AG09309 (cell line): ENCODE data around the gene TBR1.

ENCODE experiments used
- DNase-seq: peaks from one replicate; pipeline ENCODE4 v3.0.0-alpha.2; 2010; ENCODE audit warnings: low read depth
- H3K4me3 ChIP-seq: 2 replicates; pipeline ENCODE4 v1.5.1; 2011; ENCODE audit warnings: mild to moderate bottlenecking, low read depth, low read length, moderate library complexity; ENCODE audit not compliant: control insufficient read depth
- CTCF ChIP-seq: IDR thresholded peaks from 2 replicates; pipeline ENCODE4 v1.5.1; 2011; ENCODE audit warnings: mild to moderate bottlenecking, low read depth, low read length, inconsistent platforms; ENCODE audit not compliant: insufficient read depth, control insufficient read depth; ENCODE audit errors: missing control alignments

The TBR1 gene

DNA sequence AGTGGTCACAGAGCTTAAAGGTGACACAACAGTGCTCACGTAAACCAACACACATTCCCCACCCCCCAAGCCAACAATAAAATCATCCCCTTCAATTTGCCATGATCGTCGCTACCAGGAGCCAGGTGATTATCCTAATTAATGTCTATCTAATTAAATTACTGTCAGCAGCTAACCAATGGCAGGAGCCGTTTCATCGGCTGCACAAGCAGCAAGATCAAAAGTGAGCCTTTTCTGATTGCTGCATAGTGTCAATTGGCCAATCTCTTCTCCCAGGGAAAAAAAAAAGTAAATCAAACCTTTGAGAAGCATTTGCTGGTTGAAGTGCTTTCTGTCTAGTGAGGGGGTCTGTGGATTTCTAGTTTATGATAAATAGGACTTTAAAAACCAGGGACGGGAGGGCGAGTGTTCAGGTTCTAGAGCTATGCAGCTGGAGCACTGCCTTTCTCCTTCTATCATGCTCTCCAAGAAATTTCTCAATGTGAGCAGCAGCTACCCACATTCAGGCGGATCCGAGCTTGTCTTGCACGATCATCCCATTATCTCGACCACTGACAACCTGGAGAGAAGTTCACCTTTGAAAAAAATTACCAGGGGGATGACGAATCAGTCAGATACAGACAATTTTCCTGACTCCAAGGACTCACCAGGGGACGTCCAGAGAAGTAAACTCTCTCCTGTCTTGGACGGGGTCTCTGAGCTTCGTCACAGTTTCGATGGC lies at the start of gene TBR1:
TSS of gene TBR1 (plus strand) at position 311 of the 721 bp plus-strand sequence. CDS start at position 425, 114 bp downstream.
- TF ChIP-seq CTCF, result no peak
- H3K4me3 ChIP-seq, result no peak within 1 kb of the TSS
- no peak for DNase-seq

- no peak overlapping the region for H3K4me3 ChIP-seq
- TF ChIP-seq CTCF, result no peak
- no peak for DNase-seq
Measured at GRCh38 chr2:161367675-161368074, 48.4 kb upstream of the TBR1 start.

GRCh38 chr2:161369311-161369710 lies 46.8 kb upstream of the TBR1 start:
- no peak for DNase-seq
- no peak for TF ChIP-seq CTCF

GRCh38 chr2:161370981-161371380 lies 45.1 kb upstream of the TBR1 start:
- no peak for DNase-seq
- H3K4me3 ChIP-seq, result no peak overlapping the region
- TF ChIP-seq CTCF, result no peak

More at GRCh38 chr2:161369311-161369710, 46.8 kb upstream of the TBR1 start:
- no peak overlapping the region for H3K4me3 ChIP-seq

GRCh38 chr2:161371869-161372268 lies 44.2 kb upstream of the TBR1 start:
- DNase-seq, result no peak
- H3K4me3 ChIP-seq, result no peak overlapping the region
- no peak for TF ChIP-seq CTCF

- no peak for TF ChIP-seq CTCF
- peak; percentile 5 for DNase-seq
- H3K4me3 ChIP-seq, result no peak overlapping the region
Measured at GRCh38 chr2:161373942-161374341, 42.2 kb upstream of the TBR1 start.
